Stimulated activated CD4-positive, alpha-beta T cell treated with anti-CD3 and anti-CD28 coated beads, TNF-alpha, amount 100 ng/mL, for 48 hours (primary cell): Measurements from ENCODE around the gene BTBD9.

Experiments
- DNase-seq, 3 donors: peaks; one replicate each; pipeline ENCODE4 v3.0.0-alpha.2; 2020; ENCODE audit warnings: low read depth in 3 of 3

Gene BTBD9

DNA sequence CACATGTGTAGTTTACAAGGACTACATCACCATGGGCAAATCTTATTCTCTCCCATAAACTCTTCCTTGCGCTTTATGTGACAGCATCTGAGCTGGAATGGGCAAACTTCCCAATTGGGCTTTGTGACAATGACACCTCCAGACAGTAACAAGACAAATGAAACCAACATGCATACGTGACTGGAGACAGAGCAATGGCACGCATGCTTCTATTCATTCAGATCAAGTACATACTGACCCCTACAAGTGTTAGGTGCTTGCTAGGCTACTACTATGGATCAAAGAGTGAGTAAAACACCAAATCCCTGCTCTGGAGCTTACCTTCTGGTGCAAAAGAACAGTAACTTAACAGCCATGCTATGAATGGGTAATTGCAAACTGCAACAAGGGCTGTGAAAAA, 394.9 kb downstream of the BTBD9 start:
- DNase-seq = no peak

DNA sequence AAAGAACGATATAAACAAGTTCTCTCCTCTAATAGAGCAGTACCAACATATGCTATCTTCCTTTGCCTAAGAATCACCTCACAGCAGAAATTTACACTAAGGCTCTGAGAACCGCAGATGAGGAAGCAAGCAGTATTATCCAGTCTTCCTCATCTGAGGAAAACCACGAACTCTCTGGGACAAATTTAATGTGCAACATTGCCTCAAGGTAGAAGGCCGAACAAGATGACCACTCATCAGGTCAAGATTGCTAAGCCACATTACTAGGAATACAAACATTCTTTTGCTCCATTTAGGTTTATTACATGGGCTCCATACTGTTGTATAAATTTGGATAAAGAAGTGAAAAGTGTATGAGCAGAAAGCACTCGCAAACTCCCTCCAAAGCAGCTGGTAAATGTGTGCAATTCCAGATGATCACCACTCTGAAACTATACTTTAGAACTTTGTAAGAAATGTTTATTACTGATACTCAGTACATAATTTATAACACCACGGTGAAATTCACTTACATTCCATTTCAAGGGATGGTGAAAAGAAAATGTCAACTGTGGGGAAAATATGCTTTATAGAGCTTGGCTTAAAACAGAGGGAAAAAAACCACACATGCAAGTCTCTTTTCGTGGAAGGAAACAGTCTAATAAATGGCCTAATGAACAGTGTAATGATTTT, 398.4 kb downstream of the BTBD9 start:
- DNase-seq = no peak

DNA sequence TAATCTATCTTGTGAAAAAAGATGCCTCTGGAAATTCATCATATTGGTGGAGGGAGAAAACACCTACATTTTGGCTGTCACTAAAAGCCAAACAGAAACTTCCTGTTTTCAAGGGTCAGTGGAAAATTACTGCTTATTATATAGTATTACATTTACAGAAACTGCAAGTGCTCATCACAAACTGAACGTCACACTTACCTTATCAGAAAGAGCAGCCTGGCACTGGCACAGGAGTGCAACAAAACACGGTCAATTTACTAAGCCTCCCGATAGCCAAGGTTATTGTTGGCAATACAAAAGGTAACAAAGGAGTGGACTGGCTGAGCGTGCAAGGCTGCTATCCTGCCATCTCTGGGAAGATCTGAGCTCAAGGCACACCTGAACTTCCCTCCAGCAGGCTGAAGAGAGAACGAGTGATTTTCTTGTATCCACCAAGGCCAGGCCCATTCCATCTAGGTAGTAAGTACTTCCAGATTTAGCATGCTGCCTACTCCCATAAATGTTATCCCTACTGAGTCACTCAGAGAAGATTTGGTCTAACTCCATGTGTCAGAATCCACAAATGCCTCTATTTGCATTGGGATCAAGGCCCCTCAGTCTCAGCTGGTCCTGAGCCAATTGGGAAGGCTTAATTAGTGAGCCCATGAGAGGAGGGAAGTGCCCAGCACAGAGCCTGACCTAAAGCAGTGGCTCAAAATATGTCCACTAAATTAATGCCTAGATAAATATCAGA, 399.8 kb downstream of the BTBD9 start:
- DNase-seq = no peak

DNA sequence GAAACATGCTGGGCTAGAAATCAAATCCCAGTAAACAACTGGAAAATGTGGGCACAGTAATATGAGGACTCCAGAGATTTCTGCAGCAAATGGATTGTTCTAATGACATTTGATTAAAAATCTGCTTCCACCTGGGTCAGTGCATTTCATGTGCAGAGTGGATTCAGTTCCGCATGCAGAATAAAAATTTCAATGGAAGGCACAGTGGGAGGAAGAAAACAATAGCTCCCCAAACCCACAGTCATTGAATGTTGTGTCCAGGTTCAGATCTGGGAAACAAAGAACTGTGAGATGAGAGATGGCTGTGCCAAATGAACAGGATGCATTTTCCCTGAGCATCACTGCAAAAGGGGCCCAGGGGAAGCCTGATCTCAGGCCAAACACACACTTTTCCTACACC, 403.1 kb downstream of the BTBD9 start:
- DNase-seq = no peak

DNA sequence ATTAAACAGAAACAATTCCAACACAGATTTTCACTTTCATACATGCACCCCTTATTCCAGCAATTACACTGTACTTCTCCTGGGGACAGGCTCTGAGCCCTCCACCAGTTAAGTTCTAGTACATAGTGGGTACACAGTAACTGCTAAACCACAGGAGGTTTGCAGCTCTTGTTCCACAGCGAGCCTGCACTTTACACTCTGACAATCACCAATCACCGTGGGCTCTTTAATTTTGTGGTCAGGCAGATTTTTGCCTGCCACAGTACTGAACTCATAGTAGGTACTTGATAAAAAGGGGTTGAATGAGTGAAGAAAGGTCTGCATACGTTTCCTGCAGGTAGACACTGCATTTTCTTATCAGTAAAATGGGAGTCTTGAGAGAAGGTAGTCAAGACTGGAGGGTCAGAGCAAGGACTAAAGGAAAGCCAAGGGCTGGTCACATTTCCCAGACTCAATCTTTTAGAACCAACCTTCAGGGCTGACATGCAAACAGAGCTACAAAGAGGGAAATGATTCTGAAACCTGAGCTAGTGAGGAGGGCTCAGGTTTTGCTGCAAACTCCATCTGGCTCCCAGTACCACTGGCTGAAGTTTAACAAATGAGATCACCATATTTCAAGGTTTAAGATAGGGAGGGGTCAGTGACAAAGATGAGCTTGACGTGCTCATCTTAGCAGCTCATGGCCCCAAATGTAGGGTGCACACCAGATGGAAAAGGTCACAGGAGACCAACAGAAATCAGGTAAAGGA, 404.6 kb downstream of the BTBD9 start:
- DNase-seq = no peak

DNA sequence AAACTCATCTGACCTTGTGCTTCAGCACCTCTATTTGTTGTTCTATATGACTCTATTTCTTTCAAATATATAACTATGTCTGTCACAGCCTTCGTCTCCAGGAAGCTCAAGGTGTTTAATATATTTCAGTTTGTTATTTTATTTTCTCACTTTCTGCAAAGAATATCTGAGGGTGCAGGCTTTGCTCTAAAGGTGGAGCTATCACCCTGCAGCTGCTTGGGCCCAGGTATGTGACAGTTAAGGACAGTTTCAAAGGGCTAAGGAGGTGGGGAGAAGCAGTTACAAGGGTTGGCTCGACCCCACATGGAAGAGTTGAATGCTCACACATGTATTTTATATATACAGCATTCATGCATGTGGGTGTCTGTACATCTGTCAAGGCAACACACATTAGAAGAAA, 405.6 kb downstream of the BTBD9 start:
- no peak for DNase-seq

DNA sequence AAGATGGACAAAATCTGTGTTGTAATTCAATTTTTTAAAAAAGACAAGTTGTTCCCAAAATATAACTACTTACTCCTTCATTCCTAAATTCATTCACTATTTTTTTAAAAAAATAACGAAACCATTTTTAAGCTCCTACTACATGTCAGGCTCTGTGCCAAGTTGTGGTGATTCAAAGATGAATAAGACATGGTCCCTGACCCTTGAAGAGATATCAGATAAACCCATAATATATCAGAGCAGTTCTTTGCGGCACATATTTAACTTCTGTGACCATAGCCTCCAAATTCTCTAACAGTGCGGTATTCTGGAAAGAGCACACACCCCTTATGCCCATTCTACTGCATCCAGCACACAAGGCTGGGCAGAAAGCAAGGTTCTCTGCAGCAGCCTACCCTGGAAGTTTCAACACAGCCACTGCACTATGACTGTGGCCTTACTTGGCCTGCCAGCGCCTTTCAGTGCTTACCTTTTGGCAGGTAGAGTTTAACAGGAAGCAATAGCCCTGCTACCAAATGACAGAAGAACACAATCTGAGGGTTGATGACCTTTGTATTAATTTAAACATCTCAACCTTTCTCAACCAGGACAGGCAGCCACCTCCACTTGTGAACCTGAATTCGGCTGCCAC, 406.5 kb downstream of the BTBD9 start:
- no peak for DNase-seq

DNA sequence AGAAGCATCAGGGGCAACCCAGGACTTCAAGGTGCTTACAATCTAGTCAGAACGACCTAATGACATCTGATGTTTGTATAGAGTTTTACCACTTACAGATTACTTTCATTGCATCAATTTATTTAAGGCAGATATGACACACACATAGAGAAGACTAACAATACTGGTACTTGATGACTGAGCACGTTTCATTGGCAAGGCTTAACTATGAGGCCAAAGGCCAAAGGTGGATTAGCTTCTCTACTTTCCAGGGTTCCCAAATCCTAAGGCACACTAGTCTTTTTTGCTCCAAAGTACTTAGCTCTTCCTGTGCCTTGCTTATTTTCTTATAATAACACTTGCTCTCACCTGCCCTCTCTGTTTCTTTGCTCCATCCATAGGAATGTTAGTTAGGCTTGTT, 414.0 kb downstream of the BTBD9 start:
- no peak for DNase-seq

DNA sequence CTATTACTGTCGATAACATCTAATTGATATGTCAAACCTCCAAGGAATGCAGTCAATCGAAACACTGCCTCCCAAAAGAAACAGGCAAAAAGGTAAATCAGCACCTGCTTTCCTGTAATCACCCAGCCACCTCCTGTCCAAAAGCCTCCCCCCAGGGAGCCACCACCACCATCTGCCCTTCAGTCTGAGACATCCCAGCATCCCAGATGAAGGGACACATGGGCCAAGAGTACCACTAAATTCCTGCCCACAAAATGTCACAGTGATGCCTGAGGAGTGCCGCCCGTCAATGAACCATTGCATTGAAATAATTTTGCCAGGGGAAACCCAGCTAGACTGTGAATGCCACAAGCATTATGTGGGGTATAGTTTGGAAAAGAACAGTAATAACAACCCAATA, 418.5 kb downstream of the BTBD9 start:
- no peak for DNase-seq

DNA sequence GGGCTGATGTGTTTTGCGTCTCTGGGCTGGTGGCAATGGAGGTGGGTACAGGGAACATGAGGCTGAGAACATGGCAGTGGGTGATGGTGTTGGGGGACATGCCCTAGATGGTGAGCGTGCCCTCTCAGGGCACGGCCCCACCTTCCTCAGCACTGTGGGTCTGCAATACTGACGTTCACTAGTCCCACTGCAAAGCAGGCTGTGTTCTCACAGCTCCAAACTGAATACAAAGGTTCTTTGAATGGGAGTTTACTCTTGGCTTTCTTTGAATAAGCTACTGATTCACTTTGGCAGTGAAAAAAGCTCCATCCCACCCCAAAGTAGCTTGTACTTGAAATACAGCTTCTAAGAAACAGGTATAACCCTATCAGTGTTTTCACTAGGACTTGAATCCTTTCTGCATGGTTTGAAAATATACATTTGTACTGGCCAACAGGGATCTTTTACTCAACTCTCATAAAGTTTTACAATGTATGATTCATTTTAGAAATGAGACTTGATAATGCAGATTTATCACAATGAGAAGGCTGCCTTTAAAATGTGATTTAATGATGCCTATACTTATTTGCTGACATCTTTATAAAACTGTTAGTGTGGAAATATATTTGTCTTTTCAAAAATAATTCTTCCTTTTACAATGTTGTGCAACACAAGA, 419.5 kb downstream of the BTBD9 start:
- DNase-seq = no peak

DNA sequence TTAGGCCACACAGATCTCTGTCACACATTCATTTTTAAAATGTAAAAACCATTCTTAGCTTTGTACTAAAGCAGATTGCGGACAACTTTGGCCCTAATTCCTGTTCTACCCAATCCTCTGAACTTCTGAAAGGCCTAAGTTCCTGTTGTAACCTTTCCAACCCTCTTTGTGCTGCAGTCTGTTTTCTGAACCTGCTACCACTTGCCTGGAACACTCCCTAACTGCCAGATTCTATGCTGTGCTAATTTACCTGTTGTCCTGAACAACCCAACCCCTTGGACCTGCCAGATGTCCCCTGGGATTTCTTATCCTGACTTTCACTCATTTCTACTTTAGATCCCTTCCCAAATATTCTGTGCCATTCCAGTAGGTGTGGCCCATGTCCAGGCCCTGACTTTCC, 421.5 kb downstream of the BTBD9 start:
- DNase-seq = no peak

DNA sequence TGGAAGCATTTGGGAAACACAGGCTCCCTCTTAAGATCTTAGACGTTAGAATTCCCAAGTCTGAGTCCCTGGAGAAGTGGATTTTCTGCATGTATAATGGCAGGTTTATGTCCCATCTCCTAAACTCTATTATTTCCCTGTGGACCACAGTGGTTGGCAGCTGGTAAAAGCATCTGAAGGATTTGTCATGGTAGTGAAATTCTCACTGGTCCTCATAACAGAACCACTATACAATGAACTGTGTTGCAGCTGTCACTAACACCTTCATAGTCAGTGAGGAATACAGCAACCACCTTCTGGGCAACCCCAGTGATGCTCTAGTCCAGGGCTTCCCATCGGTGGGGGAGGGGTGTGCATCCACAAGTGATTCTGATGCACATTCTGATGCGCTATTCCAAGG, 423.3 kb downstream of the BTBD9 start:
- DNase-seq = no peak

DNA sequence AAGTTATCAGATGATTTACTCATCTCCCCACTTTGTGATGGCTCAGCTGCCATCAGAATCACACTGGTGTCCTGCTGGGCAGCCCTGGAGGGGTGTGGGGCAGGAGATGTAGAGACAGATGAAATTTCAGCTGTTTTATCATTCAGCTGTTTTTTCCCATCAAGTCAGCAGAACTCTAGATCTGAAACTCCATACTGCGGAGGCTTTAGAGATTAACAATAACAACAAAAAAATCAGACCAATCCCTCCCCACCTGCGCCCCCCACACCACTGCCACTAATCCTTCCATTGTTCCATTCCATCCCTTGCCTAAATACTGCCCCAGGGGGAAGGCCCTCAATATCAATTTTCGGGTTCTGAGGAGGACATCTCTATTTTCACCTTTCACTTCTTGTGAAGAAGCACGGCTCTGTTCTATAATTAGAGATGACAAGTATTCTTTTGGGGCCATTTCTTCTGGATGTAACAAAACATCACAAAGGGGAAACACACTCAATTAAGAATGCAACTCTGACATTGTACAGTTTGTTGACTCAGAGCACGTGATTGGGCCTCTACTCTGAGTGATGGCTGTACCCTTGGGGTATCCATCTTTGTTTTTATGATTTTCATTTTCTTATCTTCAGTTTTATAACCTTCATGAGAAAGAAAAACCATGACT, 423.9 kb downstream of the BTBD9 start:
- no peak for DNase-seq

DNA sequence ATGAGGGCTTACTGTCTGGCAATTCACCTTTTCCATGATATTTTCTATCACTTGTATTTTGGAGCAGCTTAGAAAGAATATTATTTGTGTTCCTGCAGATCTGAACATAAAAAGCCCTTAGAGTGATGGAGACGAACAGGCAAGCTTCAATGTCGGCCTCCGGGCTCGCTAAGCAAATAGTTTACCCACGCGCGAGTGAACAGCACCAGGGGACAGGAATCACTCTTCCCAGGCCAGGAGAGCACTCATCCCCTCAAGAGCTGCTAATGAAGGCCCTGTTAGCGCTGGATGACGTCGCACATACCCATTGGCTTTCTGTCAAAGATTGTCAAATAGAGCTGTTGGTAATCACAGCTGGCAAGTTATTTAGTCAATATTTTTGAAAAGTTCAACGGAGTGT, 424.5 kb downstream of the BTBD9 start:
- DNase-seq = no peak

DNA sequence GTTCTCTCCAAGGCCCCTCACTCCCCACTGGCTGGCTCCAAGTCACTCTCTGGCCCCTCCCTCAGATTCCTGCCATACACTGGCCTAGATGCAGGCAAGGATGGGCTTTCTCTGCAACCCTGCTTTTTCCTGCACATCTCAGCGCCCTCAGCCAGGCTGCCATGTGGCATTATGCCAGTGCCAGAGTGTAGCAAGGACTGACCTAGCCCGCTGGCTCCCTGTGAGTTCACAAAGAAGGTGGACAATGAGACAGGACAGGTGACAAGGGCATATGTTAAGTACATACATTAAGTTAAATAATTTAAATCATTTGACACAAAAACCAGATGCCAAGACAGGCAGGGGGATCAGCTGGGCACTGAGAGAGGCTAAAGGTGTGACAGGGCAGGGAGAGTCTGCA, 425.6 kb downstream of the BTBD9 start:
- DNase-seq = no peak

DNA sequence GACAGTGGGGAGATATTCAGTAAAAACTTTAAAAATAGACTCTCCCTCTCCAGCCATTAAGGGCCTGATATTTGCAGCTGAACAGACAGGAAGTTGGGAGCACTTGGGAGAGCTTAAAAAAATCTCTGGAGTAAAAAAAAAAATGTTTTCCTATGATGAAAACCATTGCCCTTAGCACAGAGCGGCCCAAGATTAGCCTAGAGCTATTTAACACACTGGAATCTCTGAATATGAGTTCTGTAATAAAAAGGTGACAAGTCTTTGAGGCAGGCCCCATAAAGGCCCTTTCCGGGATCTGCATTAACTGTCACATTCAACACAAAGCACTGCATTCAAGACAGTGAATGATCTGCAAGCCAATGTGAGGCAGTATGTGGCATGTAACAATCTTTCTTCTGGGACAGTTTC, 426.5 kb downstream of the BTBD9 start:
- DNase-seq = no peak

DNA sequence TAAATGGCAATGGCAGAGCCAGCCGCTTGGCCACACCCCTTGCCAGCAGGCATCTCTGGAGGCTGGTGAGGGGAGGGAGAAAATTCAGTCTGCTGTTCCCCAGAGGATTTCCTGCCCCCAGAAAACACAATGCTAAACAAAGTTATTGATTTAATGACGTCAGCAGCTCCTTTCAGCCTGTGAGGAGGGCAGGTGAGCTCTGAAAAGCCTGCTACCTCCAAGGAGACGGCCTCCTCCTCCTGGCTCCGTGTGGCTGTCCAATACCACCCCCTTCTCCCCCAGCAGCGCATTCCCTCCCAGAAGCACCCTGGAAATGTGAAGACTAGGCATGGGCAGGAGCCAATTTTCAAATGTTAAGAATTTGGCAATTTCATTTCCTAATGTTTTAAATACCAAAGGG, 427.1 kb downstream of the BTBD9 start:
- no peak for DNase-seq

DNA sequence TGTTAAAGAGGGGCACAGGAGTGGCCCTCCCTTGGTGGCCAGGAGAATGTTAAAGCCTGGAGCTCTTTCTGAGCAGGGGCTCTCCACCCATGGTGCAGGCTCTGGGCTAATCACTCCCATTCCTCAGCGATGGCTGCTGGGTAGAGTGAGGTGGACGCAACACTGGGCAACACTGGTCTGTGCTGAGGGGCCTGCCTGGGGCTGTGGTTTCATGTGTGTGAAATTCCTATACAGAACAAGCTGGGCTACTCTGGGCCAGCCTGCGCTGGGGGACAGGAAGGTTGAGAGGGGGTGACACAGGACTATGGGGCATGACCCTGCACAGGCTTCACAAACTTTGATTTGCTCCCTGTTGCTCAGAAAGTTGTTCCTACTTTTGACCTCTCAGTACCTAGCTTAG, 427.6 kb downstream of the BTBD9 start:
- DNase-seq = no peak

DNA sequence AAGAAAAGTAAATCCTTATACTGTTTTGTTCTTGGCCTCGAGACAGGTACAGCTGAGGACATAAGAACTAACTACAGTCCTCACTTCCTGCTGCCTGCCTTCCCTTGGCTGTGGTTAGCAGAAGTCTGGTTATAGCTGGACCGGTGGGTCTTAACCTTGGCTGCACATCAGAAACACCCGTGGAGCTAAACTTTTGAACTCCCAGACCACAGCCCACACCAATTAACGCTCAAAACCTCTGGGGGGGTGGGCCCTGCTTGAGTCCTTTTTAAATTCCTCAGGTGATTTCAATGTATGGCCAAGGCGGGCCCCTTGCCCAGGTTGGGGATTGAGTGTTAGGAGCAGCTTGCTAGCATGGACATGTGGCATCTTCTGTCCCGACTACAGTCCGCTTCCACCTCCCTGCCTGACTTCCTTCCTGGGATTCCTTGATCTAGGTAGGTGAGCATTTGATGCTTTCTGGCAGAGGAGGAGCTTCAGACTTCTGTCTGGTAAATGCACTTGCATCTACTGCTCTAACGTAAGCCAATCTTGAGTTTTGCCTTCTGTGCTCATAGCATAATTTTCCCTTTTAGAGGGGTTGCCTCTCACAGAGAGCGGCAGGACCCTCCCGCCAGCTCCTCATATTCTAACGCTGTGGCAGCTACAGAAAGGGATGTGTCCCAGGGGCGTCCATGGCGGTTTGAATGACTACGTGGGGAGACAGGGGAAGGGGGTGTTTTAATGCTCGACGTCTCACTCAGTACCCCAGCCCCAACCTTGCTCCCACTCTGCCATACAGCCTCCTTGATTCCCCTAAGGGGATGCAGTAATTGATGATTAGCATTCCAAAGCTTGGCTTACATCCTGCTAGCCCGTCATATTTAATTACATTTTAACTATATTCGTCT, 430.1 kb downstream of the BTBD9 start:
- DNase-seq = no peak

DNA sequence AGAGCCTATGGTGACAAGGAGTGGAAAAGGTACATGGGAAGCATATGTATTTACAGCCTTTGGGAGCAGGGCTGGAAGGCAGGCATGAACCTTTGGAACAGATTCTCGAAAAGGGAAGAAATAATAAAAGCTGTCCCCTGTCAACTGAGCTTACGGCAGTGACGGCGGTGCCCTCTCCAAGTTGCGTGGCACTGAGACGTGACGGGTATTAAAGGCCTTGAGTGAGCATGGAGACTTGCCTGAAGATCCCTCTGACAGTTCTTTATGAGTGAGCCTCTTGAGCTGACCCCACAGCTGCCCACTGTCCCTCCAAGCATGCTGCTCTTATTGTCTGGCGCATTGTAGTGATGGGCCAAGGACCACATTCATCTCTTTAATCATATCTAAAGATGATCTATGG, 431.7 kb downstream of the BTBD9 start:
- DNase-seq = no peak

DNA sequence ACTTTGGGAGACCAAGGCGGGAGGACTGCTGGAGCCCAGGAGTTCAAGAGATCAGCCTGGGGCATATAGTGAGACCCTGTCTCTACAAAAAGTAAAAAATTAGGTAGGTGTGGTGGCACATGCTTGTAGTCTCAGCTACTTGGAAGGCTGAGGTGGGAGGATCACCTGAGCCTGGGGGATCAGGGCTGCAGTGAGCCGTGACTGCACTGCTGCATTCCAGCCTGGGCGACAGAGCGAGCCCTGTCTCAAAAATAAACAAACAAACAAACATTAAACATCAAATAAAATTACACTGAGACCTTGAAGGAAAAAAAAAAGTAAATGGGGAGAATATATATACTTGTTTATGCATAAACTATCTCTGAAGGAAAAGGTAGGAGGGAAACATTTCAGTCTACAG, 432.4 kb downstream of the BTBD9 start:
- DNase-seq = no peak
